Esophagus squamous epithelium (tissue), 5 donors: ENCODE results near the gene ZNF639. TPM values are rescaled to one million over a fixed set of nuclear protein-coding genes. Genes with fewer than 3 reads are reported as not detected.

Experiments
- DNase-seq: peaks from one replicate; lab custom pipeline; 2025; lab: John Stamatoyannopoulos, UW
- H3K27ac ChIP-seq, 4 donors: fragments of 200-600 bp; sonication (generic); one replicate each; pipeline ENCODE4 v1.5.1; 2016 to 2019; ENCODE audit warnings: mild to moderate bottlenecking in 1 of 4
- H3K27me3 ChIP-seq, 4 donors: fragments of 200-600 bp; sonication (generic); 1 replicate in 3 of 4; 2 replicates in 1 of 4; pipeline versions ENCODE4 v1.5.1 to v1.6.0; 2017 to 2021; ENCODE audit warnings: antibody characterized with exemption in 1 of 4
- H3K36me3 ChIP-seq, 3 donors: fragments of 200-600 bp; sonication (generic); one replicate each; pipeline ENCODE4 v1.5.1; 2016 to 2019
- H3K4me1 ChIP-seq, 3 donors: fragments of 200-600 bp; sonication (generic); one replicate each; pipeline ENCODE4 v1.5.1; 2017 to 2019
- H3K4me3 ChIP-seq, 4 donors: fragments of 200-600 bp; sonication (generic); 1 replicate in 3 of 4; 2 replicates in 1 of 4; pipeline ENCODE4 v1.5.1; 2016 to 2019; ENCODE audit warnings: mild to moderate bottlenecking in 2 of 4, moderate library complexity in 1 of 4
- H3K9me3 ChIP-seq, 3 donors: fragments of 200-600 bp; sonication (generic); one replicate each; pipeline ENCODE4 v1.5.1; 2016 to 2019
- POLR2A ChIP-seq, 4 donors: fragments of 450-650 bp; IDR thresholded peaks; one replicate each; pipeline ENCODE4 v1.6.1; 2017; ENCODE audit warnings: antibody characterized with exemption in 4 of 4, mild to moderate bottlenecking in 4 of 4, moderate library complexity in 3 of 4
- WGBS, 2 donors: methylation state at CpG; one replicate each; pipeline ENCODE4 v1.1.5; 2018; 5-methylcytosine and 5-hydroxymethylcytosine counted together
- intact Hi-C: fragments of 100-400 bp; cut with DNase I; formaldehyde crosslinking; loops from one replicate; pipeline ENCODE4 v1.15.0; 2022
- total RNA-seq, 4 donors: library from RNA; depleted of rRNA; stranded (reverse); fragments of >200 nt; gene quantifications; one replicate each; pipeline ENCODE4 v1.1.0, GENCODE V29; 2016
- TF ChIP-seq, protein P1 (sequence below), 6 experiments: fragments of 450-650 bp in 4 of 6; fragments of 200-600 bp in 2 of 6; sonication (generic) in 2 of 6; IDR thresholded peaks; one replicate each; pipeline ENCODE4 v1.5.1; 2016 to 2019; ENCODE audit warnings: antibody characterized with exemption in 6 of 6, mild to moderate bottlenecking in 4 of 6, moderate library complexity in 4 of 6
- donor health status: DM: yes; HTN: yes; CAD: no.

Gene ZNF639
- total RNA-seq, 4 donors from 2014 or later = 10.0 to 43.6 (median 33.9) TPM

GRCh38 chr3:179289295-179289694 lies 33.5 kb upstream of the ZNF639 start:
- no peak for DNase-seq
- no peak for TF ChIP-seq POLR2A (IDR thresholded peaks at IDR 0.05)
- TF ChIP-seq, protein P1, sequence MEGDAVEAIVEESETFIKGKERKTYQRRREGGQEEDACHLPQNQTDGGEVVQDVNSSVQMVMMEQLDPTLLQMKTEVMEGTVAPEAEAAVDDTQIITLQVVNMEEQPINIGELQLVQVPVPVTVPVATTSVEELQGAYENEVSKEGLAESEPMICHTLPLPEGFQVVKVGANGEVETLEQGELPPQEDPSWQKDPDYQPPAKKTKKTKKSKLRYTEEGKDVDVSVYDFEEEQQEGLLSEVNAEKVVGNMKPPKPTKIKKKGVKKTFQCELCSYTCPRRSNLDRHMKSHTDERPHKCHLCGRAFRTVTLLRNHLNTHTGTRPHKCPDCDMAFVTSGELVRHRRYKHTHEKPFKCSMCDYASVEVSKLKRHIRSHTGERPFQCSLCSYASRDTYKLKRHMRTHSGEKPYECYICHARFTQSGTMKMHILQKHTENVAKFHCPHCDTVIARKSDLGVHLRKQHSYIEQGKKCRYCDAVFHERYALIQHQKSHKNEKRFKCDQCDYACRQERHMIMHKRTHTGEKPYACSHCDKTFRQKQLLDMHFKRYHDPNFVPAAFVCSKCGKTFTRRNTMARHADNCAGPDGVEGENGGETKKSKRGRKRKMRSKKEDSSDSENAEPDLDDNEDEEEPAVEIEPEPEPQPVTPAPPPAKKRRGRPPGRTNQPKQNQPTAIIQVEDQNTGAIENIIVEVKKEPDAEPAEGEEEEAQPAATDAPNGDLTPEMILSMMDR (IDR thresholded peaks at IDR 0.05) = no peak
- no peaks in the 10 kb centered on the region for H3K36me3 ChIP-seq
- H3K27ac ChIP-seq = no peak overlapping the region
- H3K4me3 ChIP-seq = no peak overlapping the region
- no peaks in the 10 kb centered on the region for H3K27me3 ChIP-seq
- no peaks in the 10 kb centered on the region for H3K9me3 ChIP-seq
- no peaks in the 10 kb centered on the region for H3K4me1 ChIP-seq
- WGBS, 2 donors = 48 to 56% methylated on average over 3 of the region's 3 CpGs
- intact Hi-C loops = no loop called here

DNA sequence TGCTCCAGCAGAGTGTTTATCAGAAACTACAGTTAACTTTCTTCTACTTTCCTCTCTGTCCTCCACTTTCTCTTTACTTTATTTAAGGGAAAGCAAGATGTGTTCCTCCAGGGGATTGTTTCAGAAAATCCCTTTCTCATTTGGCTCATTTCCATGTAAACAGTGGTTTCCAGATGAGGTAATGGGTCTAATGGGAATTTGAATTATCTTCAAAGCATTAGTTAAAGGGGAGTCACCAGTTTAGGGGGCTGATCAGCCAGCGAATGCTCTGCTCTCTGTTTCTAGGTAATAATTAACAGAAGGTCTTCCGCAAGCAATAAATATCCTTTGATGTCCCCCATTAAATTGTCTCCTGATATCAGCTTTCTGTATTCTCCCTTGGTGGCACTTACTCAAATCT lies 30.4 kb upstream of the ZNF639 start:
- no peaks in the 10 kb centered on the region for H3K9me3 ChIP-seq
- intact Hi-C loops = no loop called here
- no peak overlapping the region for H3K4me3 ChIP-seq
- no peak for DNase-seq
- H3K27ac ChIP-seq = no peak overlapping the region
- 66 to 77% methylated on average over 2 of the region's 2 CpGs for WGBS, 2 donors
- TF ChIP-seq, protein P1 (IDR thresholded peaks at IDR 0.05) = no peak
- no peak for TF ChIP-seq POLR2A (IDR thresholded peaks at IDR 0.05)
- no peaks in the 10 kb centered on the region for H3K27me3 ChIP-seq
- no peaks in the 10 kb centered on the region for H3K4me1 ChIP-seq
- no peaks in the 10 kb centered on the region for H3K36me3 ChIP-seq

DNA sequence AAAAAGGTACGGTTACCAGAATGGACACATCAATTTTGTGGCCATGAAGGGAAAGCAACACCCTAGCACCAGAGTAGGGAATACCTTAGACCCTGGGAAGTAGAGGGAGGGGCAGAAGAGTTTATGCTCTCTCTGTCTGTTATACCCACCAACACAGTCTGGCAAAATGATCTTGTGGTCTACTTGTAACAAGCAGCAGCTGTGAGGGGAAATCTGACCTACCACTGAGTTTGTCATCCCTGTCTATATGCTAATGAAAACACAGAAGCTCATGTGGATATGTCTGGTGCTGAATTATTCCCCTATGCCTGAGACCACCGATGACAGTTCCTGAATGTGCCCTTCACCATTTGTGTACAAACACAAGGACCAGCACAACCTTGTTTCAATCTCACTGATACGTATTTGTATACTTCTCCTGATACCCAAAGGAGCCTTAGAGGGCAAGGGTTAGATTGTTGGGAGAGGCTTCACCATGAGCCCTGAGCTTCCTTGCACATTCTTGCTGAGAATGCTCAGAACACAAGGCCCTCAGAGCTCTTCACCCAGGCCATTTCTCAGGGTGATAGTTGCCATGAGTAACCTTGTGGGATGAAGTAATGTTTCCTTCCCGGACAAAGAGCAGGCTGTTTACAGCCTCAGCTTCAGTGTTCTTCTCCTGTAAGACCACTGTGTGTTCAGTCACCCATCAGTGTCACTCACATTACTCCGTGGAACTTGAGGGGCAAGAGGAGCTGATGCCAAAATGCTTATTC lies 24.7 kb upstream of the ZNF639 start:
- H3K4me1 ChIP-seq = no peaks in the 10 kb centered on the region
- H3K27ac ChIP-seq = no peak overlapping the region
- no peak overlapping the region for H3K4me3 ChIP-seq
- no peaks in the 10 kb centered on the region for H3K27me3 ChIP-seq
- WGBS, 2 donors = 60 to 70% methylated on average over 4 to 5 of the region's 5 CpGs
- DNase-seq = no peak
- no peaks in the 10 kb centered on the region for H3K9me3 ChIP-seq
- intact Hi-C loops = no loop called here
- TF ChIP-seq, protein P1 (IDR thresholded peaks at IDR 0.05) = no peak
- TF ChIP-seq POLR2A (IDR thresholded peaks at IDR 0.05) = no peak
- H3K36me3 ChIP-seq = no peaks in the 10 kb centered on the region

DNA sequence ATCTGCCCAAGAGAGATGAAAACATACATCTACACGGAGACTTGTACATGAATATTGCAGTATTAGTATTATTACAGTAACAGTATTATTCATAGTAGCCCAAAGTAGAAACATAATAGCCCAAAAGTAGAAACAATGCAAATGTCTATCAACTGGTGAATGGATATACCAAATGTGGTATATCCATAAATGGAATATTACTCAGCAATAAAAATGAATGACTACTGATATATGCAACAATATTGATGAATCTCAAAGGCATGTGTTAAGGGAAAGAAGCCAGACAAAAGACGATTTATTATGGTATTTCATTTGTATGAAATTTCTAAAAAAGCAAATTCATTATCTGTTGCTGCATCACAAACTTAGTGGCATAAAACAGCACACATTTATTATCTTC lies 23.5 kb upstream of the ZNF639 start:
- no peaks in the 10 kb centered on the region for H3K36me3 ChIP-seq
- intact Hi-C loops = no loop called here
- WGBS, 2 donors = 78 to 79% methylated on average over 2 of the region's 2 CpGs
- H3K27me3 ChIP-seq = no peaks in the 10 kb centered on the region
- H3K27ac ChIP-seq = no peak overlapping the region
- no peaks in the 10 kb centered on the region for H3K4me1 ChIP-seq
- H3K9me3 ChIP-seq = no peaks in the 10 kb centered on the region
- H3K4me3 ChIP-seq = no peak overlapping the region
- DNase-seq = no peak
- TF ChIP-seq, protein P1 (IDR thresholded peaks at IDR 0.05) = no peak
- TF ChIP-seq POLR2A (IDR thresholded peaks at IDR 0.05) = no peak

- no peak overlapping the region for H3K4me3 ChIP-seq
- no peak for DNase-seq
- no peaks in the 10 kb centered on the region for H3K36me3 ChIP-seq
- intact Hi-C loops = no loop called here
- no peak overlapping the region for H3K27ac ChIP-seq
- no peaks in the 10 kb centered on the region for H3K4me1 ChIP-seq
- WGBS, 2 donors = 54 to 80% methylated on average over 5 of the region's 5 CpGs
- TF ChIP-seq, protein P1 (IDR thresholded peaks at IDR 0.05) = no peak
- no peak for TF ChIP-seq POLR2A (IDR thresholded peaks at IDR 0.05)
- H3K9me3 ChIP-seq = no peaks in the 10 kb centered on the region
- H3K27me3 ChIP-seq = no peaks in the 10 kb centered on the region
Measured at GRCh38 chr3:179299999-179300613, 22.7 kb upstream of the ZNF639 start.
